NT2/D1 (cell line): Measurements from ENCODE around the gene ZCCHC4.

Source experiments
- SUZ12 ChIP-seq: IDR thresholded peaks from 2 replicates; pipeline ENCODE4 v1.6.1; 2011; ENCODE audit not compliant: insufficient read length, insufficient read depth; ENCODE audit errors: extremely low read depth
- YY1 ChIP-seq: IDR thresholded peaks from 2 replicates; pipeline ENCODE4 v1.6.1; 2011; ENCODE audit not compliant: insufficient read length, insufficient read depth

DNA sequence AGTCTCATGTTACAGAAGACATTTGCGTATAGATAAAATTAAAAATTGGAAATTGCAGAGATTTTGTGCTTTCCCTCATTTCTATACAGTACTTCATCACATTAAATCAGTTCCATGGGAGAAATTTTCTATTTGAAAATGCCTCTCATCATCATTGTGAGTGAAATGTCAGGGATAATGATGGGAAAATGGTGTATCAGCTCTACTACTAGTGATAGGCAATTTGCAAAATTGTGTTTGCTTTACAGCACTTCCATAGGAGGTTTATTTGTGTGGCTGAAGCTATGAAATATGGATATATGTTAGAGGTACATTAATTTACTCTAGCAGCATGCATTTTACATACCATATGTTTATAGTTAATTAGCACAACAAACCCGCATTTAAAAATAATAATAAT, 43.5 kb downstream of the ZCCHC4 start:
- no peak for TF ChIP-seq YY1
- TF ChIP-seq SUZ12, result no peak
